GM19099 (cell line): ENCODE results near the gene ABCA3.

Experiments
- POLR2A ChIP-seq: IDR thresholded peaks from 3 replicates; pipeline ENCODE4 v1.6.1; 2011; ENCODE audit warnings: low read depth; ENCODE audit not compliant: insufficient read length; ENCODE audit errors: extremely low read depth

ABCA3 gene

GRCh38 chr16:2296661-2297505, 43.6 kb downstream of the ABCA3 start:
- TF ChIP-seq POLR2A, result no peak

GRCh38 chr16:2295056-2295798, 45.3 kb downstream of the ABCA3 start:
- no peak for TF ChIP-seq POLR2A

GRCh38 chr16:2292221-2292620, 48.3 kb downstream of the ABCA3 start:
- no peak for TF ChIP-seq POLR2A

GRCh38 chr16:2289282-2289681, 51.2 kb downstream of the ABCA3 start:
- no peak for TF ChIP-seq POLR2A

GRCh38 chr16:2288726-2289125, 51.8 kb downstream of the ABCA3 start:
- no peak for TF ChIP-seq POLR2A

- TF ChIP-seq POLR2A, result no peak
These were observed 52.5 kb downstream of the ABCA3 start for GRCh38 chr16:2287916-2288547.

GRCh38 chr16:2286550-2286949, 54.0 kb downstream of the ABCA3 start:
- TF ChIP-seq POLR2A, result no peak

GRCh38 chr16:2285731-2286191, 54.8 kb downstream of the ABCA3 start:
- TF ChIP-seq POLR2A, result no peak

- TF ChIP-seq POLR2A, result no peak
These were observed 55.5 kb downstream of the ABCA3 start for GRCh38 chr16:2284797-2285576.

- no peak for TF ChIP-seq POLR2A
These were observed 56.3 kb downstream of the ABCA3 start for GRCh38 chr16:2284001-2284770.

- no peak for TF ChIP-seq POLR2A
These were observed 57.5 kb downstream of the ABCA3 start for GRCh38 chr16:2282866-2283555.

GRCh38 chr16:2282262-2282661, 58.3 kb downstream of the ABCA3 start:
- TF ChIP-seq POLR2A, result no peak

- no peak for TF ChIP-seq POLR2A
These were observed 59.5 kb downstream of the ABCA3 start for GRCh38 chr16:2280981-2281542.
